ENCODE results near the gene GANAB. TPM values are rescaled to one million over a fixed set of nuclear protein-coding genes. Genes with fewer than 3 reads are reported as not detected.

The GANAB gene
- total RNA-seq, 6 experiments from 2014 or later: 131 to 237 (median 201) TPM

GRCh38 chr11:62605902-62606301 lies 40.5 kb downstream of the GANAB start:
- Histone ChIP-seq H3K36me3 (no peaks in the 10 kb centered on the region), H3K4me1 (peaks cover 0 to 18% (median 6%) of the 10 kb centered on the region in 4 donors), H3K9me3 (no peaks in the 10 kb centered on the region), H3K4me3 (no peak overlapping the region), H3K27ac (no peak overlapping the region), H3K27me3 (no peaks in the 10 kb centered on the region)
- DNase-seq (no peak), ATAC-seq (no peak)
- TF ChIP-seq POLR2A (IDR thresholded peaks at IDR 0.05) (no peak), CTCF (IDR thresholded peaks at IDR 0.05) (no peak)
- intact Hi-C loops (cut with DNase I): no loop called here
- 80% methylated on average over 1 of the region's 15 CpGs for WGBS (ENCODE audit: insufficient coverage, low coverage, low lambda C conversion rate, missing lambda C conversion rate)

GRCh38 chr11:62605467-62605866 lies 40.9 kb downstream of the GANAB start:
- no peak for DNase-seq
- no peaks in the 10 kb centered on the region for H3K36me3 ChIP-seq
- intact Hi-C loops (cut with DNase I): no loop called here
- no peaks in the 10 kb centered on the region for H3K9me3 ChIP-seq
- H3K27ac ChIP-seq: no peak overlapping the region
- no peak overlapping the region for H3K4me3 ChIP-seq
- WGBS (ENCODE audit: insufficient coverage, low coverage, low lambda C conversion rate, missing lambda C conversion rate): 100% methylated on average over 1 of the region's 6 CpGs
- peaks cover 0 to 18% (median 7%) of the 10 kb centered on the region in 4 donors for H3K4me1 ChIP-seq
- TF ChIP-seq POLR2A (IDR thresholded peaks at IDR 0.05) (no peak), CTCF (IDR thresholded peaks at IDR 0.05) (no peak)
- ATAC-seq: no peak
- no peaks in the 10 kb centered on the region for H3K27me3 ChIP-seq

- no peak for DNase-seq
- H3K27ac ChIP-seq: no peak overlapping the region
- WGBS (ENCODE audit: insufficient coverage, low coverage, low lambda C conversion rate, missing lambda C conversion rate): 58% methylated on average over 6 of the region's 13 CpGs
- no peaks in the 10 kb centered on the region for H3K9me3 ChIP-seq
- intact Hi-C loops (cut with DNase I): no loop called here
- no peaks in the 10 kb centered on the region for H3K36me3 ChIP-seq
- no peak for ATAC-seq
- H3K27me3 ChIP-seq: no peaks in the 10 kb centered on the region
- H3K4me1 ChIP-seq: peaks cover 0 to 24% (median 12%) of the 10 kb centered on the region in 4 donors
- no peak overlapping the region for H3K4me3 ChIP-seq
- TF ChIP-seq POLR2A (IDR thresholded peaks at IDR 0.05) (no peak), CTCF (IDR thresholded peaks at IDR 0.05) (no peak)
Observed at GRCh38 chr11:62604460-62605120, 41.8 kb downstream of the GANAB start.

- peaks cover 0 to under 1% (median 0%) of the 10 kb centered on the region in 4 donors for H3K36me3 ChIP-seq
- DNase-seq: no peak
- intact Hi-C loops (cut with DNase I): no loop called here
- no peaks in the 10 kb centered on the region for H3K27me3 ChIP-seq
- no peak overlapping the region for H3K27ac ChIP-seq
- peaks cover 0 to 28% (median 14%) of the 10 kb centered on the region in 4 donors for H3K4me1 ChIP-seq
- H3K4me3 ChIP-seq: no peak overlapping the region
- no peaks in the 10 kb centered on the region for H3K9me3 ChIP-seq
- WGBS (ENCODE audit: insufficient coverage, low coverage, low lambda C conversion rate, missing lambda C conversion rate): 97% methylated on average over 5 of the region's 8 CpGs
- no peak for ATAC-seq
- no peak for TF ChIP-seq POLR2A (IDR thresholded peaks at IDR 0.05)
- TF ChIP-seq CTCF (IDR thresholded peaks at IDR 0.05): no peak
Observed at GRCh38 chr11:62603776-62604299, 42.6 kb downstream of the GANAB start.

Measured in right lobe of liver (tissue), 6 donors.